Measurements from ENCODE around the gene LYPLAL1. TPM values are rescaled to one million over a fixed set of nuclear protein-coding genes. Genes with fewer than 3 reads are reported as not detected.
"Not testable (repeated sequence)": the region's sequence is repeated elsewhere in the genome, so short reads cannot be mapped to it uniquely, and the experiment has no call there.

Gene LYPLAL1
- total RNA-seq, 1 experiment from 2014 or later = 41.3 TPM

GRCh38 chr1:219244864-219245263, 71.2 kb downstream of the LYPLAL1 start:
- no peak for TF ChIP-seq TCF7L2 (IDR thresholded peaks at IDR 0.05; ENCODE audit: low read depth, low read length)
- TF ChIP-seq, protein P1, sequence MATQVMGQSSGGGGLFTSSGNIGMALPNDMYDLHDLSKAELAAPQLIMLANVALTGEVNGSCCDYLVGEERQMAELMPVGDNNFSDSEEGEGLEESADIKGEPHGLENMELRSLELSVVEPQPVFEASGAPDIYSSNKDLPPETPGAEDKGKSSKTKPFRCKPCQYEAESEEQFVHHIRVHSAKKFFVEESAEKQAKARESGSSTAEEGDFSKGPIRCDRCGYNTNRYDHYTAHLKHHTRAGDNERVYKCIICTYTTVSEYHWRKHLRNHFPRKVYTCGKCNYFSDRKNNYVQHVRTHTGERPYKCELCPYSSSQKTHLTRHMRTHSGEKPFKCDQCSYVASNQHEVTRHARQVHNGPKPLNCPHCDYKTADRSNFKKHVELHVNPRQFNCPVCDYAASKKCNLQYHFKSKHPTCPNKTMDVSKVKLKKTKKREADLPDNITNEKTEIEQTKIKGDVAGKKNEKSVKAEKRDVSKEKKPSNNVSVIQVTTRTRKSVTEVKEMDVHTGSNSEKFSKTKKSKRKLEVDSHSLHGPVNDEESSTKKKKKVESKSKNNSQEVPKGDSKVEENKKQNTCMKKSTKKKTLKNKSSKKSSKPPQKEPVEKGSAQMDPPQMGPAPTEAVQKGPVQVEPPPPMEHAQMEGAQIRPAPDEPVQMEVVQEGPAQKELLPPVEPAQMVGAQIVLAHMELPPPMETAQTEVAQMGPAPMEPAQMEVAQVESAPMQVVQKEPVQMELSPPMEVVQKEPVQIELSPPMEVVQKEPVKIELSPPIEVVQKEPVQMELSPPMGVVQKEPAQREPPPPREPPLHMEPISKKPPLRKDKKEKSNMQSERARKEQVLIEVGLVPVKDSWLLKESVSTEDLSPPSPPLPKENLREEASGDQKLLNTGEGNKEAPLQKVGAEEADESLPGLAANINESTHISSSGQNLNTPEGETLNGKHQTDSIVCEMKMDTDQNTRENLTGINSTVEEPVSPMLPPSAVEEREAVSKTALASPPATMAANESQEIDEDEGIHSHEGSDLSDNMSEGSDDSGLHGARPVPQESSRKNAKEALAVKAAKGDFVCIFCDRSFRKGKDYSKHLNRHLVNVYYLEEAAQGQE (IDR thresholded peaks at IDR 0.05; ENCODE audit: insufficient read depth in 1 of 2, low read depth in 2 of 2, low read length in 1 of 2) = no peak
- CTCF ChIA-PET = no interaction called here
- ATAC-seq = no peak
- H3K4me3 ChIP-seq (ENCODE audit: low read depth in 2 of 2, low read length in 2 of 2) = no peak overlapping the region
- intact Hi-C loops (cut with micrococcal nuclease; ENCODE audit: unreplicated experiment) (no loop called here), in situ Hi-C loops (cut with HindIII; ENCODE audit: low pct_unique_long_range_greater_than_20kb, low sequenced_read_pairs) (no loop called here)
- no peak for DNase-seq (ENCODE audit: low read depth, low spot score)
- no peaks in the 10 kb centered on the region for H3K36me3 ChIP-seq (ENCODE audit: control insufficient read depth, insufficient read depth, low read length)
- POLR2A ChIA-PET = no interaction called here
- no peak overlapping the region for H3K27ac ChIP-seq (ENCODE audit: low read length)
- H3K4me1 ChIP-seq (ENCODE audit: control insufficient read depth, insufficient read depth, low read length) = no peaks in the 10 kb centered on the region
- no peaks in the 10 kb centered on the region for H3K9me3 ChIP-seq (ENCODE audit: control insufficient read depth, insufficient read depth, low read depth, low read length)
- no peaks in the 10 kb centered on the region for H3K27me3 ChIP-seq (ENCODE audit: control insufficient read depth, insufficient read depth, low read length)
- no TSS peak for BruUV-seq (replicated peaks)

DNA sequence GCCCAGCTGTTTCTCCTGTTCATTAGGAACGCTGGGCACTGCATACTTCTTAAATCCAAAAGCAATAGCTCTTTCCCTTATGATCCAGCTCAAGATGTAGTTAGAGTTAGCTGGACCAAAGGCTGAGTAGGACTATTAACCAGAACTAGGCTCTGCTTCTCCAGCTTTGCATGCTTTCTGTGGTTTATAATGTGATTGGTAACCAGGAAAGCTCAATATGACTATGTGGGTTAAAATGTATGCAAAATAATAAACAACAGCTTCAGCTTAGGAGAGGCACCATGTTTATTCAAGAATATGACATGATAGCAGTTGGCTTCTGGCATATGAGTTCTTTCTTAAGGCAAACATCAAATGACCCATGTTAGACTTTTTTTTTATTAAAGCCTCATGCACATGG, 73.8 kb downstream of the LYPLAL1 start:
- CTCF ChIA-PET = no interaction called here
- no TSS peak for BruUV-seq (replicated peaks)
- no peak overlapping the region for H3K27ac ChIP-seq (ENCODE audit: low read length)
- in situ Hi-C loops (cut with HindIII; ENCODE audit: low pct_unique_long_range_greater_than_20kb, low sequenced_read_pairs) = no loop called here
- H3K9me3 ChIP-seq (ENCODE audit: control insufficient read depth, insufficient read depth, low read depth, low read length) = no peaks in the 10 kb centered on the region
- H3K4me3 ChIP-seq (ENCODE audit: low read depth in 2 of 2, low read length in 2 of 2) = no peak overlapping the region
- H3K36me3 ChIP-seq (ENCODE audit: control insufficient read depth, insufficient read depth, low read length) = no peaks in the 10 kb centered on the region
- H3K27me3 ChIP-seq (ENCODE audit: control insufficient read depth, insufficient read depth, low read length) = no peaks in the 10 kb centered on the region
- TF ChIP-seq, protein P2, sequence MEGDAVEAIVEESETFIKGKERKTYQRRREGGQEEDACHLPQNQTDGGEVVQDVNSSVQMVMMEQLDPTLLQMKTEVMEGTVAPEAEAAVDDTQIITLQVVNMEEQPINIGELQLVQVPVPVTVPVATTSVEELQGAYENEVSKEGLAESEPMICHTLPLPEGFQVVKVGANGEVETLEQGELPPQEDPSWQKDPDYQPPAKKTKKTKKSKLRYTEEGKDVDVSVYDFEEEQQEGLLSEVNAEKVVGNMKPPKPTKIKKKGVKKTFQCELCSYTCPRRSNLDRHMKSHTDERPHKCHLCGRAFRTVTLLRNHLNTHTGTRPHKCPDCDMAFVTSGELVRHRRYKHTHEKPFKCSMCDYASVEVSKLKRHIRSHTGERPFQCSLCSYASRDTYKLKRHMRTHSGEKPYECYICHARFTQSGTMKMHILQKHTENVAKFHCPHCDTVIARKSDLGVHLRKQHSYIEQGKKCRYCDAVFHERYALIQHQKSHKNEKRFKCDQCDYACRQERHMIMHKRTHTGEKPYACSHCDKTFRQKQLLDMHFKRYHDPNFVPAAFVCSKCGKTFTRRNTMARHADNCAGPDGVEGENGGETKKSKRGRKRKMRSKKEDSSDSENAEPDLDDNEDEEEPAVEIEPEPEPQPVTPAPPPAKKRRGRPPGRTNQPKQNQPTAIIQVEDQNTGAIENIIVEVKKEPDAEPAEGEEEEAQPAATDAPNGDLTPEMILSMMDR (IDR thresholded peaks at IDR 0.05) = no peak
- no peak for TF ChIP-seq POLR2AphosphoS5 (IDR thresholded peaks at IDR 0.05; ENCODE audit: low read depth, low read length)
- TF ChIP-seq TCF7L2 (IDR thresholded peaks at IDR 0.05; ENCODE audit: low read depth, low read length) = no peak
- no peak for TF ChIP-seq SIN3A (IDR thresholded peaks at IDR 0.05; ENCODE audit: borderline replicate concordance, insufficient read depth, low read depth, low read length)
- TF ChIP-seq, protein P1 (IDR thresholded peaks at IDR 0.05; ENCODE audit: insufficient read depth in 1 of 2, low read depth in 2 of 2, low read length in 1 of 2) = no peak
- no peaks in the 10 kb centered on the region for H3K4me1 ChIP-seq (ENCODE audit: control insufficient read depth, insufficient read depth, low read length)
- ATAC-seq (no peak), DNase-seq (ENCODE audit: low read depth, low spot score) (no peak)
- intact Hi-C loops (cut with micrococcal nuclease; ENCODE audit: unreplicated experiment) = no loop called here
- POLR2A ChIA-PET = interaction anchor here (0.6 kb wide), 1 partner anchor 1133 kb away, joined by 6 read pairs; no protein-coding TSS in a partner anchor

DNA sequence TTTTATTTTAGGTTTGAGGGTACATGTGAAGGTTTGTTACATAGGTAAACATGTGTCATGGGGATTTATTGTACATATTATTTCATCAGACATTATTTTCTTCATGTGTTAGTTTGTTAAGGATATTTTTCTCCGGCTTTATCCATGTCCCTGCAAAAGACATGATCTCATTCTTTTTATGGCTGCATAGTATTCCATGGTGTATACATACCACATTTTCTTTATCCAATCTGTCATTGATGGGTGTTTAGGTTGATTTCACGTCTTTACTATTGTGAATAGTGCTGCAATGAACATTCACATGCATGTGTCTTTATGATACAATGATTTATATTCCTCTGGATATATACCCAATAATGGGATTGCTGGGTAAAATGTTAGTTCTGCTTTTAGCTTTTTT, 76.8 kb downstream of the LYPLAL1 start:
- CTCF ChIA-PET; H3K4me1 ChIP-seq (ENCODE audit: control insufficient read depth, insufficient read depth, low read length); H3K27ac ChIP-seq (ENCODE audit: low read length); H3K9me3 ChIP-seq (ENCODE audit: control insufficient read depth, insufficient read depth, low read depth, low read length); H3K4me3 ChIP-seq (ENCODE audit: low read depth in 2 of 2, low read length in 2 of 2); intact Hi-C loops (cut with micrococcal nuclease; ENCODE audit: unreplicated experiment); BruUV-seq (replicated peaks); in situ Hi-C loops (cut with HindIII; ENCODE audit: low pct_unique_long_range_greater_than_20kb, low sequenced_read_pairs); DNase-seq (ENCODE audit: low read depth, low spot score); H3K27me3 ChIP-seq (ENCODE audit: control insufficient read depth, insufficient read depth, low read length); POLR2A ChIA-PET; ATAC-seq; H3K36me3 ChIP-seq (ENCODE audit: control insufficient read depth, insufficient read depth, low read length): not testable (repeated sequence)
